Uterus (tissue), 4 donors: Measurements from ENCODE around the gene LRRC26. TPM values are rescaled to one million over a fixed set of nuclear protein-coding genes. Genes with fewer than 3 reads are reported as not detected.

Experiments
- DNase-seq, 2 donors: peaks; one replicate each; pipeline ENCODE4 v3.0.0-alpha.2; 2019 to 2020
- H3K27ac ChIP-seq, 2 donors: fragments of 200-600 bp; sonication (generic); 1 replicate in 1 of 2; 2 replicates in 1 of 2; pipeline ENCODE4 v1.5.1; 2016 to 2018
- H3K27me3 ChIP-seq, 2 donors: fragments of 200-600 bp; sonication (generic); one replicate each; pipeline ENCODE4 v1.5.1; 2018 to 2019; ENCODE audit warnings: control low read depth in 1 of 2
- H3K36me3 ChIP-seq, 2 donors: fragments of 200-600 bp; sonication (generic); one replicate each; pipeline ENCODE4 v1.5.1; 2019; ENCODE audit warnings: control low read depth in 1 of 2
- H3K4me1 ChIP-seq, 2 donors: fragments of 200-600 bp; sonication (generic); one replicate each; pipeline ENCODE4 v1.5.1; 2018 to 2019; ENCODE audit warnings: control low read depth in 1 of 2
- H3K4me3 ChIP-seq, 2 donors: fragments of 200-600 bp; sonication (generic); 1 replicate in 1 of 2; 2 replicates in 1 of 2; pipeline ENCODE4 v1.5.1; 2018 to 2019; ENCODE audit warnings: mild to moderate bottlenecking in 1 of 2
- H3K9me3 ChIP-seq, 2 donors: fragments of 200-600 bp; sonication (generic); one replicate each; pipeline ENCODE4 v1.5.1; 2019; ENCODE audit warnings: control low read depth in 1 of 2
- CTCF ChIP-seq, 4 experiments: fragments of 200-600 bp in 2 of 4; fragments of 450-650 bp in 2 of 4; sonication (generic) in 2 of 4; IDR thresholded peaks; one replicate each; pipeline ENCODE4 v1.5.1; 2016 to 2019; ENCODE audit warnings: antibody characterized with exemption in 4 of 4, mild to moderate bottlenecking in 2 of 4, moderate library complexity in 1 of 4
- POLR2A ChIP-seq, 2 donors: fragments of 450-650 bp; IDR thresholded peaks; one replicate each; pipeline ENCODE4 v1.6.1; 2016; ENCODE audit warnings: antibody characterized with exemption in 2 of 2, mild to moderate bottlenecking in 1 of 2, moderate library complexity in 1 of 2
- intact Hi-C: fragments of 100-400 bp; cut with DNase I; formaldehyde crosslinking; loops from one replicate; pipeline ENCODE4 v1.15.1; 2023; ENCODE audit warnings: low total_unique reads
- total RNA-seq, 4 donors: library from RNA; depleted of rRNA in 3 of 4; stranded (reverse); fragments of >200 nt in 3 of 4; gene quantifications; one replicate each; pipeline versions ENCODE4 v1.1.0 to v1.2.4, GENCODE V29; 2014 to 2023
- donor health status: DM: yes; HTN: yes; CAD: no.

LRRC26 gene
- total RNA-seq, 4 donors from 2014 or later = 0.29 TPM; not detected in 3

GRCh38 chr9:137202966-137203365 lies 33.1 kb upstream of the LRRC26 start:
- H3K9me3 ChIP-seq = no peaks in the 10 kb centered on the region
- TF ChIP-seq CTCF (IDR thresholded peaks at IDR 0.05) = no peak
- no peak for TF ChIP-seq POLR2A (IDR thresholded peaks at IDR 0.05)
- DNase-seq = no peak
- intact Hi-C loops = no loop called here
- no peak overlapping the region for H3K27ac ChIP-seq
- peaks cover 23 to 26% of the 10 kb centered on the region in 2 donors for H3K4me1 ChIP-seq
- H3K27me3 ChIP-seq = no peaks in the 10 kb centered on the region
- H3K36me3 ChIP-seq = no peaks in the 10 kb centered on the region
- H3K4me3 ChIP-seq = no peak overlapping the region

GRCh38 chr9:137201205-137201868 lies 31.5 kb upstream of the LRRC26 start:
- intact Hi-C loops = no loop called here
- no peak for TF ChIP-seq CTCF (IDR thresholded peaks at IDR 0.05)
- no peak for TF ChIP-seq POLR2A (IDR thresholded peaks at IDR 0.05)
- peaks cover 21 to 26% of the 10 kb centered on the region in 2 donors for H3K4me1 ChIP-seq
- peak overlapping the region; percentile 50 to 54 for H3K4me3 ChIP-seq
- no peaks in the 10 kb centered on the region for H3K36me3 ChIP-seq
- DNase-seq = no peak
- H3K27ac ChIP-seq = peak overlapping the region in 1 of 2 donors; percentile 73
- H3K9me3 ChIP-seq = no peaks in the 10 kb centered on the region
- no peaks in the 10 kb centered on the region for H3K27me3 ChIP-seq

- H3K9me3 ChIP-seq = no peaks in the 10 kb centered on the region
- H3K4me3 ChIP-seq = peak within 1 kb of the TSS; percentile 54 to 57
- DNase-seq = peak; percentile 99
- intact Hi-C loops = no loop called here
- TF ChIP-seq POLR2A (IDR thresholded peaks at IDR 0.05) = peak; percentile 81 to 89
- TF ChIP-seq CTCF (IDR thresholded peaks at IDR 0.05) = no peak
- H3K4me1 ChIP-seq = peaks cover 20 to 26% of the 10 kb centered on the region in 2 donors
- no peaks in the 10 kb centered on the region for H3K27me3 ChIP-seq
- no peaks in the 10 kb centered on the region for H3K36me3 ChIP-seq
- peak within 1 kb of the TSS; percentile 50 to 73 for H3K27ac ChIP-seq
Observed at GRCh38 chr9:137200311-137201204, 30.7 kb upstream of the LRRC26 start, which contains the start of gene TPRN. TSS of gene TPRN (minus strand) at chr9:137200741. CDS start at chr9:137200711, 30 bp downstream.

GRCh38 chr9:137199411-137200121 lies 29.7 kb upstream of the LRRC26 start:
- Histone ChIP-seq H3K27me3 (no peaks in the 10 kb centered on the region), H3K9me3 (no peaks in the 10 kb centered on the region), H3K36me3 (no peaks in the 10 kb centered on the region), H3K4me3 (peak overlapping the region in 1 of 2 donors; percentile 38), H3K27ac (no peak overlapping the region), H3K4me1 (peaks cover 19 to 22% of the 10 kb centered on the region in 2 donors)
- intact Hi-C loops = no loop called here
- no peak for TF ChIP-seq POLR2A (IDR thresholded peaks at IDR 0.05)
- TF ChIP-seq CTCF (IDR thresholded peaks at IDR 0.05) = no peak
- no peak for DNase-seq
